CD4-positive, alpha-beta T cell treated with Interleukin-17A for 4 hours (primary cell): Measurements from ENCODE around the gene PNMA8B.

Source experiments
- DNase-seq: peaks from one replicate; pipeline ENCODE4 v3.0.0-alpha.2; 2020; ENCODE audit warnings: mixed read lengths

Gene PNMA8B

DNA sequence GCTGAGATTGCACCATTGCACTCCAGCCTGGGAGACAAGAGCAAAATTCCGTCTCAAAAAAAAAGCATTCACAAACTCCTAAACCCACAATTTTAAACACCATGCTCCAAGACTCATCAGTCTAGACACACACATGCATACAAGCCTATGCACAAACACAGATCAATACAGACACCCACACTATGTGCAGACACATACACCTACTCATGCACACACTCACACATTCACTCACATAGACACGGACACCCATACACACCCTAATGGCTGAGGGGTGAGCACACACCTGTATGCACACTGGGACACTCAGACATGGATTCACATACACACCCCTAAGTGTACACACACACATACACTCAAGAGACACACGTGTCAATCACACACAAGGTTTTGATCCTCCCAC, 9.3 kb downstream of the PNMA8B start:
- no peak for DNase-seq

DNA sequence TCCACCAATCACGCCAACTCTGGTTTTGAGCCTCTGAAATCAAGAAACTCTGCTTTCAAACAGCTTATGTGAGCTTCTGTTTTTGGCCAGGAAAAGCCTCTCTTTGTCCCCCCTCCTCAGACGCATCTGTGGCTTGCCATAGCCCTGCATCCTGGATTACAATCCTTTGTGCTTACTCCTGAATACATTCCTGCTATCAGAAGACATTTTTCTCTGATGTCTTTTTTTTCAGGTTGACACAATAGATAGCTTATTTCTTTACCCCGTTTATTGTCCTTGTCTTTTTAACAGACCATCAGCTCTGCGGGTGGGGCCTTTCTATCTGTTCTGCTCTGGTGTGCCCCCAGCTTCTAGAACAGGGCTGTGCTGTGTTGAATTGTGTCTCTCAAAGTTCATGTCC, 11.0 kb downstream of the PNMA8B start:
- no peak for DNase-seq

DNA sequence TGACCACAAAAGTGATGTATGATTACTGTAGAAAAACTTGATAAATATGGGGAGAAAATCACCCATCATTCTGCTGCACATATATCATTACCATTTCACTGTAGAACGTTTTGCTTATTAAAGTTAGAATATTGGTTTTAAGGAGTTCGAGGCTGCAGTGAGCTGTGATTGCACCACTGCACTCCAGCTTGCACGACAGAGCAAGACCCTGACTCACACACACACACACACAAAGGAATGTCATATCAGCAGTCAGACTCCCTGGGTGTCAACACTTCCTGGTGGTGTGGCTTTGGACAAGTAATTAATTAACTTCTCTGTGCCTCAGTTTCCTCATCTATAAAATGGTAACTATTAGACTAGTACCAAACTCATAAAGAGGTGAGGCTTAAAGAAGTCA, 13.0 kb downstream of the PNMA8B start:
- DNase-seq = no peak

DNA sequence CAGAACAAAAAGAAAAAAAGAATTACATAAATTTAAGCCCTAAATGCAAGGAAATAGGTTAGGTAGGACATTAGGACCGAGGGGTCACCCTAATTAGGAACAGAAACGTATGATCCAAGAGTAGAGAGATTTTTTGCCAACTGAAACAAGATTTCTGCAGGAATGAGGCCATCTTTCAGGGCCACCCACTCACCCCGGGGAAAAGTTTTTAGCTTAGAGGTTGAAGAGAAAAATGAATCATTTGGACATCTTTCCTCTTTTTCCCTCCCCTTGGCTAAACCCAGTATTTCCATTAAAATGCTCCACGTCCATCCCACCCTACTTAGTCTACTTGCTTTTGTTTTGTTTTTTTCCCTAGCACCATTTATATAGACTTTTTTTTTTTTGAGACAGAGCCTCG, 13.7 kb downstream of the PNMA8B start:
- DNase-seq = no peak

DNA sequence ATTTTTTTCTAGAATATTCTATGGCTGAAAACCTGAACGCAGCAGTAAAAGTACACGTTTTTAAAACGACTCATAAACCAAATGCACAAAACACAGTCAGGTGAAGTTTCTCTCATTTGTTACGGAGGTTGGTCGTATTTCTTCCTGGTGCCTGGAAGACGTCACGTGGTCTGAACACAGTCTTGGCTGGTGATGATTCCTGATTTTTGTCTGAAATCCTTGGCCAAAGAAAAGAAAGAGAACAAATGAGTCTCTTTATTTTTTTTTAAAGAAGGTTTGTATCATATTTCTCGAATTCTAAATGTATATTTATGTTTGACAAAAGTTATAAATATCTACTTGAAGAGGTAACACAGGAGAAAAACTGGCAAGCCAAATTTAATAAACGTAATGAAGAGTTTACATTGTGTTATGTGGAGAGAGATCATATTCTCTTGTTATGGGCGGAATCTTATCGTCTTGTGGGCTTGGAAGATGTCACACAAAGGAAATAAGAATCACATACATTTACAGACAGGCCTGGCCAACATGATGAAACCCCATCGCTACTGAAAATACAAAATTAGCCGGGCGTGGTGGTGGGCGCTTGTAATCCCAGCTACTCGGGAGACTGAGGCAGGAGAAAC, 14.3 kb downstream of the PNMA8B start:
- no peak for DNase-seq

DNA sequence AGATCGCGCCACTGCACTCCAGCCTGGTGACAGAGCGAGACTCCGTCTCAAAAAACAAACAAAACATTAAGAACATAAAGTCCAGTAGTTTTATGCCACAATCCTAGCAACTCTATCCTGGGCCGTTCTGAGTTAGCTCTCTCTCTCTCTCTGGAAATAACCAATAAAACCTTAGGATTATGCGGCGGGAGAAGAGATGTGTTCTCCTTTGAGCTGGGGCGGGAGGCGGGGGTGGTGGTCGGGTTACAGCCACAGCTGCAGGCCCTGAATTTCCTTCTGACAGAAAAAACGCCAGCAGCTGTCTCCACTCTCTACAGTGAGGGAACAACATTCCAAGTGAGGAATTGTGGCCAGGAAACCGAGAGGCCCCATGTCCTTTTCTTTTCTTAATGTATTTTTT, 15.3 kb downstream of the PNMA8B start:
- DNase-seq = no peak

DNA sequence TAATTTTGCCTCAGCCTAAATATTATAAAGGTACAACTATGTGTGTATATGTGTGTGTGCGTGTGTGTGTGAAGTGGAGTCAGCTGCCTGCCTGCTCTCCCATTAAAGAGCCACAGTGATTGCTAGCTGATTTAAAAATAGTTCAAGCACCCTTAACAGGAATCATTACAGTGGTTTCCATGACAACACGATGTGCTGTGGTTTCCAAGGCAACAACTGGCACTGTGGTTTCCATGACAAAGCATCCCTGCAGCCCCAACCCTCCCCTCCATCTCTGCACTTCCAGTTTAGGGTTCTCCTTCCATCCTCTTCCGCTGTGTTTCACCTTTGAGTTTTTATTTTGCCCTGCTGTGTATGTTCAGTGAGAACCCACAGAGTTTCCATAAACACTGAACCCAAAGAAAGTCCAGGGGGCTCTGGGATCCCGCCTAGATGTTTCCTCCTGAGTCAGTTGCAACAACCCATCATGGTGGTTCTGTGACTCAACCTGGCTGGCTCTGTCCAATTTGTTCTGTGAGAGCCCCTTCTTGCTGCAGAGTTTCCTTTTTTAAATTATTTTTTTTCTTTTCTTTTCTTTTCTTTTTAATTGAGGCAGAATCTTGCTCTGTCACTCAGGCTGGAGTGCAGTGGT, 17.2 kb downstream of the PNMA8B start:
- DNase-seq = no peak

DNA sequence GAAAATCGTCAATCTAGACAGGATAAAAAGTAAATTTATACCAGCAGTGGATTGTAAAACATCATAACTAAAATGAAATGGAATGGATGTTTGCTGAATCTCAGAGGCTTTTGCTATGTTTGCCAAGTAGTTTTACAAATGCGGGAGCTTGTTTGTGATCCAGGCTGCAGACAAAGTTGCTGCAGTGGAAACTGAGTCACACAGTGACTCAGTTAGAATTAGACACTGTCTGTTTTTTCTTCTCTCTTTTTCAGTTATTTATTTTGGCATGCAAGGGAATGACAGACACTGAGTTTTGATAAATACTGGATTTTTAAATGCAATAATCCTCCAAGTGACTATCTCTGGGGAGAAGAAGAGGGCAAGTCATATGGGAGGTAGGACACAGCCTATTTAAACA, 19.7 kb downstream of the PNMA8B start:
- DNase-seq = no peak

DNA sequence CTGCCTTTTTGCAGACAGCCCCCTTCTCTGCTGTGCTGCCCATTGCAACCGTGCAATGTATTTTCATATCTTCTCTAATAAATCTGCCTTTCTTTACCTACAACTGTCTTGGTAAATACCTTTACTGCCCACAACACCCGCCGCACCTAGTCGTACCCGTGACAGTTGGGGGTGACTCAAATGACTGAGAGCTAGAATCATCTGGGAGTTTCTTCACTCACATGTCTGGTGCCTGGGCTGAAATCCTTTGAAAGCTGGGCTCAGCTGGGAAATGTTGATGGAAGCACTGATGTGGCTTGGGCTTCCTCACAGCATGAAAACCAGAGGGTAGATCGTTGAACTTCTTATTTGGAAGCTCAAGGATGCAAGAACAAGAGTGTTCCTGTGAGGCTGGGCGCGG, 21.5 kb downstream of the PNMA8B start:
- DNase-seq = no peak

DNA sequence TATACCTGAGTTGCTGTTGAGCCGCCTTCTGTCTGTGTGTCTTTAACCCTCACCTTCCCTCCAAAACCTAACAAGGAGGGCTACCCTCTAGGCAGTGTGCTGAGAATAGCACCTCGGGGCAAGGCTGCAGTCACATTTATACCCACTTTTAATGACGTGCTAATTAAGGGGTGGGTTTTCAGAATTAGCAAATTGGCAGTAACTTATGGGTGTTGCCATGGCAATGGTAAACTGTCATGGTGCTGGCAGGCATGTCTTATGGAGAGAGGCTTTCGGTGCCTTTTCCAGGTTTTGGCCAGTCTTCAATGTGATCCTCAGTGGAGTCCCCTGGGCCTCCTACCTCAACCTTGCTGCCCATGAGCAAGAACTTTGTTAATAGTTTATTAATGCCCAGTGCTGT, 23.1 kb downstream of the PNMA8B start:
- DNase-seq = no peak

DNA sequence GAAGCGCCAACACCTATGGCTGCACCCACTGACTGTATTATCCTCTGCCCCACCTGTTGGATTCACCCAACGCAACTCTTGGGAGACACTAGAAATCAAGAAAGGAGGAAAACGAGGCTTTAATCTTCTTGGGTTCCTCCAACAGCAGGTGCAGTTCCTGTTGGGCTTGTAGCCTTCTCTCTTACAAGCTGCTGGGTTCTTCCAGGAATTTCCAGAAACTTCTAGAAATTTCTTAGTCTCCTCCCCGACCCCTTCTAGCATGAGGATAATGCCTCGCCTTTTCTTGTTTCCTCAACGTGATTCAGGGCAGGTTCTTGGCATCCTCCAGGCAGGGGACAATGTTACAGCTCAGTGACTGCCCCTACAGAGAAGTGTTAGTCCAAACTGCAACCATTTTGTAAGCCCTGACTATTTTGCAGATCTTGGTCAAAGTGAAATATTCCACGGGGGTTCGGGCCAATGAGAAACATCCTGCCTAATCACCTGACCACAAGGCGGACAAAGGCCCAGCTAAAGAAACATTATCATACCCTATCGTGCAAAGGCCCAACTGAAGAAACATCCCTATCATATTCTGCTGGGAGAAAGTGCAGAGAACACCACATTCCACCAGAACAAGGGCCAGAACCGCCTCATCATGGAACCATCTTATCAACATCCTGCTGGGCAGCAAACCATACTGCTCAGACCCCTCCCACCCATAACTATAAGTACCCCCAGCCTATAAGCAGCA, 23.7 kb downstream of the PNMA8B start:
- DNase-seq = no peak

DNA sequence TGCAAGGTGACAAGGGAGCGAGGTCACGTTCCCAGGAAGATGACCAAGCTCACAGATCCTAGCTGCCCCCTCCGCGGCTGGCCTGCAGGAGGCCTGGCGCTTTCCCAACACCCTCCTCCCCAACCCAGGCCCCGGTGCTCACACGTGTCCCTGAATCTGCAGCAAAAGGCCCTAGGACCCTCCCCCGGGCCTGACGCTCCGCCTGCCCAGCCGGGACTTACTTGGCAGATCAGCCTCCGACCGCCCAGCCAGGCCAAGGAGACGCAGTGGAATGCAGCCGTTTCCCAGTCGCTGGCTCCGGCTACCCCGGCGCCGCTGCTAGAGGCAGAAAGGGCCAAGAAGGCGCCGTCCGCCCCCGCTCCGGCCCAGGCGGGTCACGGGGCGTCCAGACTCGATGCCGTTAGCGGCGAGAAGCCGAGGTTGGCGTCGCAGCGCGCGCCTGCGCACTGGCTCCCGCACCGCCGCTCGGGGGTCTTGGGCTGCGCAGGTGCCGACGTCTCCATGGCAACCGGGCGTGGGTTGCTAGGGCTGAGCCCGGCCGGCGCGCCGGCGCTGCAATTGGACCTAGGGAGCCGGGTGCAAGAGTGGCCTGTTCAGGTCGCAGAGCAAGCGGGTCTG, 24.4 kb downstream of the PNMA8B start, which contains the start of gene PNMA8A:
Gene PNMA8A (minus strand): TSS at position 448 of the 618 bp plus-strand sequence. CDS start 528 bp downstream, outside the sequence.
- peak; percentile 22 for DNase-seq

DNA sequence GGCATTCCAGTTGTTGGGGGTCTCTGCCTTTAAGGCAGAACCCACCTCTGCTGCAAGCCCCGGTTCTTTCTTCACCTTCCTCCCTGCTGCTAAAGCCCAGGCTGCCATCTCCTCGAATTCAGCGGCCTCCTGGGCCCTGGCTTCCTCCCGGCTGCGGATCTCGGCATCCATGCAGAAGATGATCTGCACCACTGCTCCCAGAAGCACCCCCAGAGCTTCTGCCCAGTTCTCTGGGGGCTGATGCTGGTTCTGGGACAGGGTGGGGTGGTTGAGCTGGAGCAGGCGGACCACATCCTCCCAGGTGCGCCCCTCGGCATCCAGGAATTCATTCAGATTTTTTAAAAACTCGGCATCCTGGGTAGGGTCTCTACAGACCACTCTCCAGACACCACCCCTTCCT, 25.3 kb downstream of the PNMA8B start:
- DNase-seq = no peak

DNA sequence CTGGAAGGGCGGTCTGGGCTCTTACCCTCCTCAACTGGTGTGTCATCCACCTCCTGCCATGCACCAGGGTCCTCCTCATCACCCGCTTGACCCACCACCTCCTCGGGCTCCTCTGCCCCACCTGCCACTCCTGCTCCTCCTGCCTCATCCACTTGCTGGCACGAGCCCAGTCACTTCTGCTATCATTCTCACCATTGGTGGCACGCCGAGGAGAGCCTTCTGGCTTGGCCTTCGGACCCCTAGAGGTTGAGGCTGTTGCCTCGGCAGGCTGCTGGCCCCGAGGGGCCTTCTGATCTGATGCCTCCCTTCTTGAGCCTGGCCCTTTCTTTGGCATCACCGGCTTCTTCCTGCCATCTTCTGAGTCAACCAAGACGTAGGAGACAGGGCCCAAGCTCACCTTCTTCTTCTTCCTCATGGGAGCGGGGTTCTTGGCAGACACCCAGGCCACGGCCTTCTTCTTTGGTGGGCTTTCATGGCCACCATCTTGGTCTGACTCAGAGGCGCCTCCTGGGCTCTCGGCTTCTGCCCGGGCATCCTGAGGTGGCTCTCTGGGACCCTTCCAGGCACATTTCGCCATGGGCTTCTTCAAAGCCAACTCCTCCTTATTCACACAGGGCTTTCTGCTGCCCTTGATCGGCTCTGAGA, 26.0 kb downstream of the PNMA8B start:
- DNase-seq = no peak

DNA sequence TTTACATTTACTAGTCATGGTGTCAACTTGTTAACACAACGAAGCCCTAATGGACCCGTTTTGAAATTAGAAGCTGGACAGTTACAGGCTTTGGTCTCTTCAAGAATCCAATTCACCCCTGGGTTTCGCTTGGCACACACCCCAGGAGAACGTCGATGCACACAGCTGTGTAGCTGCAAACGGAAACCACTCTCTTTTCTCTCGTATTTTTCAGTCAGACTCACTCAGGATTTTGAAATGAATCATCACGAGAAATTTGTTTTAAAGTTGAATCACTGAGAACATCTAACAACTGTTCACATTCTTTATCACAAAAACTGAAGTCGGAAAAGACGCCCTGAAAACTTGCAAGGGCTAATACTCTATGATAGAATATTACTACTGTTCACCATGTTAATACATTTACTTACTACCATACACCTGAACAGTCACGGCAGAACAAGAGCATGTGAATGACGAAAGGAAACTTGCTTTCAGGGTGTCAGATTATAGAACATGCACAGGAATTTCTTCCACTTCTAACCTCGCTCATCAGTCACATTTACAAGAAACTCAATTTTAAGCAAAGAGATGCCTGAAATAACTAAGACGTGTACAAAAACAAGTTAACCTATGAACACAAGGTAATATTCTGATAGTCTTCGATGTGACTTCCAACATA, 29.0 kb downstream of the PNMA8B start:
- DNase-seq = no peak

DNA sequence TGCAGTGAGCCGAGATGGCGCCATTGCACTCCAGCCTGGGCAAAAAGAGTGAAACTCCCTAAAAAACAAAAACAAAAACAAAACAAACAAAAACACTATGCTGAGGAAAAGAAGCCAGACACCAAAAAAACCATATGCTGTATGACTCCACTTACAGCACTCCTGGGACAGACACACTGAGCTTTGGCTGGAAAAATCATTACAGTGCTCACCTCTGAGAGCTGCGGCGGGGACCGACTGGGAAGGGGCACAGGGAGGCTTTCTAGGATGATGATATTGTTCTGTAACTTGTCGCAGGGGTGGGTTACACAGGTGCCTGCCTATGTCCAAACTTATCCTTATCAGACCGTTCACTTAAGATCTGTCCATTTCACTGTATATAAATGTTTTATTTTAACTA, 32.2 kb downstream of the PNMA8B start:
- DNase-seq = no peak

DNA sequence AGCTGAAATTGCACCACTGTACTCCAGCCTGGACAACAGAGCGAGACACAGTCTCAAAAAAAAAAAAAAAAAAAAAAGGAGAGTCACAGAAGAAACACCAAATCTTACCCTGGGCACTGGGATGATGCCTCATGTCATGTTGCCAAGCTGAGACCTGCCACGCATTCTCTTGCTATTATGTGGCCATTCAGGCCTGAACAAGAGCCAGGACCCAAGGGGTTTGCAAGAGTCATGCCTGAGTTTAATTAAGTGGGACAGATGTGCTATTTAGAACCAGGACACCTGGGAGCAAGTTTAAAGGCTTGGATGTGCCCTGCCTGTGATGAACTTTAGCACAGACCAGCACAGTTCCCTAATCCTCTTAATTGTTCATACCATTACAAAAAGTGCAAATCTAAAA, 34.1 kb downstream of the PNMA8B start:
- DNase-seq = no peak

DNA sequence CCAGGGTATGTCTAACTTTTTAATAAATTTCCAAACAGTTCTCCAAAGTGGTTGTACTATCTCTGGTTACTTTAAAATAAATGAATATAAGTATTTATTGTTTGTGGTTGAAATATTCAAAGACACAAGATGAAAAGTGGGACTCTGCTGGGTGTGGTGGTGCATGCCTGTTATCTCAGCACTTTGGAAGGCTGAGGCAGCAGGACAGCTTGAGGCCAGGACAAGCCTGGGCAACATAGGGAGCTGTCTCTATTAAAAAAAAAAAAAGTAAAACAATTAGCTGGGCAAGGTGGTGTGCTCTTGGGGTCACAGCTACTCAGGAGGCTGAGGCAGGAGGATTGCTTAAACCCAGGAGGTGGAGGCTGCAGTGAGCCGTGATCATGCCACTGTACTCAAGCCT, 34.7 kb downstream of the PNMA8B start:
- no peak for DNase-seq

DNA sequence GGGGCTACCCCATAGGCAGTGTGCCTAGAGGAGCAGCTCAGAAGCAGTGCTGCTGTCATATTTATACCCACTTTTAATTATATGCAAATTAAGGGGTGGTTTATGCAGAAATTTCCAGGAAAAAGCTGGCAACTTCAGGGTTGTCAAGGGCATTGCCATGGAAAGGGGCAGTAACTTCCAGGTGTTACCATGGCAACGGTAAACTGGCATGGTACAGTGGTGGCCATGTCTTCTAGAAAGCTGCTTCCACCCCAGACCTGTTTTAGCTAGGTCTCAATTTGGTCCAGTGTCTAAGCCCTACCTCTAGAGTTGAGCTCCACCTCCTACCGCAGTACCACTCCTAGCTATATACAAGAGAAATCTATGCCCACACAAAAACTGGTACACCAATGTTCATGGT, 35.6 kb downstream of the PNMA8B start:
- no peak for DNase-seq

DNA sequence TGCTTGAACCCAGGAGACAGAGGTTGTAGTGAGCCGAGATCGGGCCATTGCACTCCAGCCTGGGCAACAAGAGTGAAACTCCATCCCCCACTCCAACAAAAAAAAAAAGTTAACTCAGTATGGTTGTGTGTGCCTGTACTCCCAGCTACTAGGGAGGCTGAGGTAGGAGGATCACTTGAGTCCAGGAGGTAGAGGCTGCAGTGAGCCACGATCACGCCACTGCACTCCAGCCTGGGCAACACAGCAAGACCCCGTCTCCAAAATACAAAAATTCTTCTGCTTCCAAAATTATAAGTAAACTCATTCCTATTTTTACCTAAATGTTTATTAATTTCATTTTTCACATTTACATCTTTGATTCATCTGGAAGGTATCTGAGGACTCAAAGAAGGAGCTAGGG, 38.7 kb downstream of the PNMA8B start:
- DNase-seq = no peak

DNA sequence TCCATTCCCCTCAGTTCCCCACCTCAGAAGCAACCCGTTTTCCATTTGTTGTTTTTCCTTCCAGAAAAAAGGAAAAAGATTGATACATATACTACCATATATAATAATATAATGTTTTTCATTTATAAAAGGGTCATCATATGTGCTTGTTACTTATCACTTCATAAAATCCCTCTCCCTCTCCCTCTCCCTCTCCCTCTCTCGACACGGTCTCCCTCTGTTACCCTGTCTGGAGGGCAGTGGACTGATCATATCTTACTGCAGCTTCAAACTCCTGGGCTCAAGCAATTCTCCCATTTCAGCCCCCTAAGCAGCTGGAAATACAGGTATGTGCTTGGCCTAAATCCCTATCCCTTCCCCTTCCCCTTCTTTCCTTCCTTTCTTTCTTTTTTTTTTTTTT, 41.4 kb downstream of the PNMA8B start:
- no peak for DNase-seq

DNA sequence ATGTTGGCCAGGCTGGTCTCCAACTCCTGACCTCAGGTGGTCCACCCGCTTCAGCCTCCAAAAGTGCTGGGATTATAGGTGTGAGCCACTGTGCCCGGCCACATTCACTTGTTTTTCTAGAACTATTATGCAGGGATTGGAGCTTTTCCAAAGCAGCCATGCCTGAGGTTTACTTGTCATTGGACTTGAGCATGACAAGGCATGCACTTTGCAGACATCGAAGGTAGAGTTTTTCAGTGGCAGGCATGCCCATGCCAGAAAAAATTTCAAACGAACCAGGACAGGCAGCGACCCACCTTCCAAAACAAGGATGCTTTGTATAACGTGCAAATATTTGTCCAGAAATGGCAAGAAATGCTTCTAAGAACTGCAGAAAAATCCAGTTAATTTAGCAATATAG, 42.0 kb downstream of the PNMA8B start:
- no peak for DNase-seq

DNA sequence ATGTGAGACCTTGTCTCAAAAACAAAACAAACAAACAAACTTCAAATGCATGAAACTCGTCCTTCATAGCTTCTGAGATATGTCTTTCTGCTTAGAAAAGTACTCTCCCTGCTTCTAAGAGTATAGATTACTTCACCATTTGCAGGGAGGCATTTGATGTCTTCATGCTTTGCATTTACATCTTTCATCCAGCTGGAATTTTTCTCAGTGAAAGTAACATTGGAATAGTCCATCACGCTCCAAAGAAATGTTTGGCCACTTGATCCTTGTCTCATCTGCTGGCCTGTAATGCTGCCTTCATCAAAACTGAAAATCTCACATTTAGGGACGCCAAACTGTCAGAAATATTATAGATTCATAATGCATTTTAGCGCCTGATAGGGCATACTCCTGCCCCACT, 43.5 kb downstream of the PNMA8B start:
- DNase-seq = no peak
